A673 (cell line): ENCODE results near the gene LCA5L. TPM values are rescaled to one million over a fixed set of nuclear protein-coding genes. Genes with fewer than 3 reads are reported as not detected.

ENCODE experiments used
- BruUV-seq: library from RNA; stranded (reverse); fragments of 400-500 nt; replicated peaks from 2 replicates; lab custom pipeline; 2021; lab: Mats Ljungman, UMichigan
- CTCF ChIA-PET: fragments of 300-600 bp; sonication (Branson Sonifier 250); formaldehyde crosslinking; loops from one replicate; lab custom pipeline; 2022; ENCODE audit warnings: antibody characterized with exemption; lab: Charles Lee
- POLR2A ChIA-PET: fragments of 300-600 bp; sonication (Branson Sonifier 250); formaldehyde crosslinking; loops from one replicate; lab custom pipeline; 2022; ENCODE audit warnings: antibody characterized with exemption; ENCODE audit not compliant: low non-redundant PET; lab: Charles Lee
- DNase-seq: peaks from one replicate; pipeline ENCODE4 v3.0.0-alpha.2; 2015; ENCODE audit warnings: low spot score
- H3K27ac ChIP-seq: fragments of 200-600 bp; sonication (generic); 2 replicates; pipeline ENCODE4 v1.5.1; 2016; ENCODE audit warnings: mixed run types, low read depth, mild to moderate bottlenecking, mixed read lengths, antibody characterized with exemption, low read length; ENCODE audit not compliant: poor library complexity, severe bottlenecking
- H3K27me3 ChIP-seq: fragments of 200-600 bp; sonication (generic); replicated peaks from 2 replicates; pipeline ENCODE4 v1.6.1; 2017; ENCODE audit warnings: mixed run types, low read depth, mild to moderate bottlenecking, mixed read lengths, antibody characterized with exemption, low read length; ENCODE audit not compliant: insufficient read depth, poor library complexity
- H3K36me3 ChIP-seq: fragments of 200-600 bp; sonication (generic); 2 replicates; pipeline ENCODE4 v1.6.1; 2016; ENCODE audit warnings: mixed run types, mild to moderate bottlenecking, mixed read lengths, antibody characterized with exemption, low read length; ENCODE audit not compliant: insufficient read depth, poor library complexity, severe bottlenecking
- H3K4me1 ChIP-seq: fragments of 200-600 bp; sonication (generic); 2 replicates; pipeline ENCODE4 v1.6.1; 2017; ENCODE audit warnings: mixed run types, mild to moderate bottlenecking, mixed read lengths, antibody characterized with exemption, low read length; ENCODE audit not compliant: insufficient read depth, poor library complexity, severe bottlenecking
- H3K4me3 ChIP-seq: fragments of 200-600 bp; sonication (generic); 2 replicates; pipeline ENCODE4 v1.5.1; 2016; ENCODE audit warnings: low read depth, mixed run types, mild to moderate bottlenecking, mixed read lengths, low read length; ENCODE audit not compliant: poor library complexity, severe bottlenecking
- H3K9me3 ChIP-seq: fragments of 200-600 bp; sonication (generic); 2 replicates; pipeline ENCODE4 v1.6.1; 2016; ENCODE audit warnings: mixed run types, low read depth, mild to moderate bottlenecking, mixed read lengths, antibody characterized with exemption, low read length; ENCODE audit not compliant: poor library complexity, severe bottlenecking
- CTCF ChIP-seq: fragments of 300-800, 200-600 bp; sonication (generic); conservative IDR thresholded peaks from 2 replicates; pipeline ENCODE4 v1.5.1; 2017; ENCODE audit warnings: low read depth, mild to moderate bottlenecking, antibody characterized with exemption, low read length, moderate library complexity, mixed read lengths
- EZH2 ChIP-seq: fragments of 200-600 bp; sonication (generic); IDR thresholded peaks from 2 replicates; pipeline ENCODE4 v1.6.1; 2017; ENCODE audit warnings: borderline replicate concordance, low read depth, mild to moderate bottlenecking, mixed read lengths, antibody characterized with exemption, low read length; ENCODE audit not compliant: poor library complexity, severe bottlenecking
- intact Hi-C: fragments of 100-400 bp; cut with micrococcal nuclease; formaldehyde crosslinking; loops from one replicate; pipeline ENCODE4 v1.10.0; 2022; ENCODE audit not compliant: unreplicated experiment
- total RNA-seq: library from RNA; stranded (reverse); gene quantifications from 2 replicates; pipeline ENCODE4 v1.2.3, GENCODE V29; 2021

LCA5L gene
- total RNA-seq, 1 experiment from 2014 or later = 0.69 TPM

DNA sequence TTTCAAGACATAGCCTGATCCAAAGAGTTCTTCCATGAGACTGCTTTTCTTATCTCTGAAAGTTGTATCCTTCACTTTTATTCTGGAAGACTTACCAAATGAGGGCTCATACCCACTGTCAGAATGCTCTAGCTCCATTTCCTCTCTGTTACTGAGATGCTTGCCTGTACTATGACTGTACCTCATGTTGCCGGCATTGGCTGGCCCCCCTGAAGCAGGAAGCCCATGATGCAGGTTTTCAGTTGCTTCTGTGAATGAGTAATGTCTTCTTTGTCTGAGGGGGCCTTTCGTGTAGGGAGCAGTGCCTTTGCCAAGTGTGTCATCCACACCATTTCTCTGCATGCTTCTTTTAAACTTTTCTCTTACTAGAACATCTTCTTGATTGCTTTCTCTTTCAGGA lies 39.5 kb downstream of the LCA5L start:
- no peak overlapping the region for H3K4me3 ChIP-seq
- no TSS peak for BruUV-seq
- no peaks in the 10 kb centered on the region for H3K27me3 ChIP-seq
- no peaks in the 10 kb centered on the region for H3K4me1 ChIP-seq
- no peak for DNase-seq
- peaks cover 5% of the 10 kb centered on the region for H3K36me3 ChIP-seq
- ChIA-PET CTCF (no interaction called here), POLR2A (no interaction called here)
- H3K9me3 ChIP-seq = no peaks in the 10 kb centered on the region
- no peak for TF ChIP-seq EZH2
- no peak for TF ChIP-seq CTCF
- intact Hi-C loops = no loop called here
- no peak overlapping the region for H3K27ac ChIP-seq

- Histone ChIP-seq H3K27me3 (no peaks in the 10 kb centered on the region), H3K9me3 (no peaks in the 10 kb centered on the region), H3K4me3 (no peak overlapping the region), H3K4me1 (no peaks in the 10 kb centered on the region), H3K27ac (no peak overlapping the region), H3K36me3 (peaks cover 3% of the 10 kb centered on the region)
- TF ChIP-seq EZH2 (no peak), CTCF (no peak)
- CTCF ChIA-PET = no interaction called here
- no peak for DNase-seq
- POLR2A ChIA-PET = no interaction called here
- intact Hi-C loops = no loop called here
- BruUV-seq = no TSS peak
These were observed 45.4 kb downstream of the LCA5L start for GRCh38 chr21:39400173-39400572.

- no peaks in the 10 kb centered on the region for H3K27me3 ChIP-seq
- intact Hi-C loops = no loop called here
- H3K27ac ChIP-seq = no peak overlapping the region
- DNase-seq = no peak
- H3K4me3 ChIP-seq = no peak overlapping the region
- peaks cover 24% of the 10 kb centered on the region for H3K36me3 ChIP-seq
- no peaks in the 10 kb centered on the region for H3K4me1 ChIP-seq
- CTCF ChIA-PET = no interaction called here
- no TSS peak for BruUV-seq
- no peaks in the 10 kb centered on the region for H3K9me3 ChIP-seq
- no peak for TF ChIP-seq EZH2
- no peak for TF ChIP-seq CTCF
- POLR2A ChIA-PET = no interaction called here
These were observed 47.8 kb downstream of the LCA5L start for GRCh38 chr21:39397646-39398385.
